GM12892 (cell line): ENCODE measurements around the gene RSPO4.

Experiments used
- POLR2A ChIP-seq: IDR thresholded peaks from 2 replicates; pipeline ENCODE4 v1.6.1; 2011; ENCODE audit warnings: low read depth, low read length, control low read depth
- POLR2AphosphoS5 ChIP-seq: IDR thresholded peaks from 2 replicates; pipeline ENCODE4 v1.6.1; 2011; ENCODE audit warnings: low read depth, low read length, control low read depth
- TAF1 ChIP-seq: IDR thresholded peaks from 2 replicates; pipeline ENCODE4 v1.6.1; 2011; ENCODE audit warnings: low read depth, mild to moderate bottlenecking, control low read depth, low read length, borderline replicate concordance

GRCh38 chr20:953742-954141, 48.4 kb downstream of the RSPO4 start:
- TF ChIP-seq POLR2A (no peak), POLR2AphosphoS5 (no peak), TAF1 (no peak)
